GM21390 (cell line): Measurements from ENCODE around the gene RPTOR.

Experiments
- ATAC-seq: cut with Tn5 transposase; IDR thresholded peaks from one replicate; pipeline ENCODE4 v1.9.1; 2021; ENCODE audit not compliant: unreplicated experiment

The RPTOR gene

GRCh38 chr17:80998118-80998747, 453.6 kb downstream of the RPTOR start:
- ATAC-seq: no peak

GRCh38 chr17:80998748-80999535, 454.3 kb downstream of the RPTOR start:
- ATAC-seq: no peak

GRCh38 chr17:80999536-81000333, 455.1 kb downstream of the RPTOR start:
- ATAC-seq: no peak

GRCh38 chr17:81000334-81000630, 455.6 kb downstream of the RPTOR start:
- ATAC-seq: no peak

GRCh38 chr17:81000631-81001357, 456.2 kb downstream of the RPTOR start:
- no peak for ATAC-seq

GRCh38 chr17:81002013-81002384, 457.4 kb downstream of the RPTOR start:
- no peak for ATAC-seq

GRCh38 chr17:81002409-81003361, 458.0 kb downstream of the RPTOR start:
- no peak for ATAC-seq

- ATAC-seq: no peak
Observed at GRCh38 chr17:81003711-81004475, 459.3 kb downstream of the RPTOR start.

GRCh38 chr17:81006891-81007290, 462.3 kb downstream of the RPTOR start:
- ATAC-seq: no peak

GRCh38 chr17:81008140-81008539, 463.5 kb downstream of the RPTOR start:
- ATAC-seq: no peak

- ATAC-seq: no peak
Observed at GRCh38 chr17:81009136-81009535, 464.5 kb downstream of the RPTOR start.

- no peak for ATAC-seq
Observed at GRCh38 chr17:81010935-81011334, 466.3 kb downstream of the RPTOR start.

GRCh38 chr17:81011951-81012350, 467.3 kb downstream of the RPTOR start:
- no peak for ATAC-seq

- ATAC-seq: no peak
Observed at GRCh38 chr17:81012574-81013447, 468.2 kb downstream of the RPTOR start.

- ATAC-seq: no peak
Observed at GRCh38 chr17:81013642-81014041, 469.0 kb downstream of the RPTOR start.

- no peak for ATAC-seq
Observed at GRCh38 chr17:81015136-81015535, 470.5 kb downstream of the RPTOR start.
